ENCODE data around the gene ACTR3C.
"Not testable (repeated sequence)": the region's sequence is repeated elsewhere in the genome, so short reads cannot be mapped to it uniquely, and the experiment has no call there.

Gene ACTR3C

DNA sequence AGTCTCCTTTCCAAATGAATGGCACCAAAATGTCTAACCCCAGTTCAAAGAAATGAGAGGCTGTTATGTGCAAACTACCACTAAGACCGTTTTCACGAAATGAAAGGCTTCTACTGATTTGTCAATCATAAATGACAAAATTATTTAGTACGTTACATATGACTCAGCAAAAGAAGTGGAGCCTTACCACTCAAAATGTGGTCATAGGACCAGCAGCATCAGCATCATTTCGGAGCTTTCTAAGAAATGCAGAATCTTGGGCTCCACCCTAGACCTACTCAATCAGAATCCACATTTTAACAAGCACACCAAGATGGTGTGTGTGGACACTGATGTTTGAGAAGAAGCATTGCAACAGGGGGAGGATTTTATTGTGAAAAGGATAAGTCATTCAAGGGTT lies 120.5 kb downstream of the ACTR3C start:
- DNase-seq (ENCODE audit: low read depth in 2 of 2), result not testable (repeated sequence)
